Tibial nerve (tissue), 4 donors: ENCODE data around the gene C19orf12.

Source experiments
- EP300 ChIP-seq, 2 donors: sonication (generic); formaldehyde crosslinking; IDR thresholded peaks; one replicate each; pipeline ENCODE4 v1.6.1; 2017; ENCODE audit warnings: antibody characterized with exemption in 2 of 2, mild to moderate bottlenecking in 1 of 2
- POLR2A ChIP-seq, 2 donors: fragments of 450-650 bp; IDR thresholded peaks; one replicate each; pipeline ENCODE4 v1.6.1; 2017; ENCODE audit warnings: antibody characterized with exemption in 2 of 2, mild to moderate bottlenecking in 2 of 2, moderate library complexity in 2 of 2
- TF ChIP-seq, protein P1 (sequence below), 5 experiments: fragments of 200-600 bp in 3 of 5; fragments of 450-650 bp in 2 of 5; sonication (generic) in 3 of 5; IDR thresholded peaks; one replicate each; pipeline ENCODE4 v1.5.1; 2016 to 2019; ENCODE audit warnings: antibody characterized with exemption in 5 of 5, mild to moderate bottlenecking in 3 of 5, moderate library complexity in 2 of 5

GRCh38 chr19:29715701-29716581 is 880 bp upstream of the C19orf12 start:
- TF ChIP-seq, protein P1, sequence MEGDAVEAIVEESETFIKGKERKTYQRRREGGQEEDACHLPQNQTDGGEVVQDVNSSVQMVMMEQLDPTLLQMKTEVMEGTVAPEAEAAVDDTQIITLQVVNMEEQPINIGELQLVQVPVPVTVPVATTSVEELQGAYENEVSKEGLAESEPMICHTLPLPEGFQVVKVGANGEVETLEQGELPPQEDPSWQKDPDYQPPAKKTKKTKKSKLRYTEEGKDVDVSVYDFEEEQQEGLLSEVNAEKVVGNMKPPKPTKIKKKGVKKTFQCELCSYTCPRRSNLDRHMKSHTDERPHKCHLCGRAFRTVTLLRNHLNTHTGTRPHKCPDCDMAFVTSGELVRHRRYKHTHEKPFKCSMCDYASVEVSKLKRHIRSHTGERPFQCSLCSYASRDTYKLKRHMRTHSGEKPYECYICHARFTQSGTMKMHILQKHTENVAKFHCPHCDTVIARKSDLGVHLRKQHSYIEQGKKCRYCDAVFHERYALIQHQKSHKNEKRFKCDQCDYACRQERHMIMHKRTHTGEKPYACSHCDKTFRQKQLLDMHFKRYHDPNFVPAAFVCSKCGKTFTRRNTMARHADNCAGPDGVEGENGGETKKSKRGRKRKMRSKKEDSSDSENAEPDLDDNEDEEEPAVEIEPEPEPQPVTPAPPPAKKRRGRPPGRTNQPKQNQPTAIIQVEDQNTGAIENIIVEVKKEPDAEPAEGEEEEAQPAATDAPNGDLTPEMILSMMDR (IDR thresholded peaks at IDR 0.05): no peak
- TF ChIP-seq POLR2A (IDR thresholded peaks at IDR 0.05) (no peak), EP300 (IDR thresholded peaks at IDR 0.05) (no peak)
